ENCODE measurements around the gene RNLS.

The RNLS gene

DNA sequence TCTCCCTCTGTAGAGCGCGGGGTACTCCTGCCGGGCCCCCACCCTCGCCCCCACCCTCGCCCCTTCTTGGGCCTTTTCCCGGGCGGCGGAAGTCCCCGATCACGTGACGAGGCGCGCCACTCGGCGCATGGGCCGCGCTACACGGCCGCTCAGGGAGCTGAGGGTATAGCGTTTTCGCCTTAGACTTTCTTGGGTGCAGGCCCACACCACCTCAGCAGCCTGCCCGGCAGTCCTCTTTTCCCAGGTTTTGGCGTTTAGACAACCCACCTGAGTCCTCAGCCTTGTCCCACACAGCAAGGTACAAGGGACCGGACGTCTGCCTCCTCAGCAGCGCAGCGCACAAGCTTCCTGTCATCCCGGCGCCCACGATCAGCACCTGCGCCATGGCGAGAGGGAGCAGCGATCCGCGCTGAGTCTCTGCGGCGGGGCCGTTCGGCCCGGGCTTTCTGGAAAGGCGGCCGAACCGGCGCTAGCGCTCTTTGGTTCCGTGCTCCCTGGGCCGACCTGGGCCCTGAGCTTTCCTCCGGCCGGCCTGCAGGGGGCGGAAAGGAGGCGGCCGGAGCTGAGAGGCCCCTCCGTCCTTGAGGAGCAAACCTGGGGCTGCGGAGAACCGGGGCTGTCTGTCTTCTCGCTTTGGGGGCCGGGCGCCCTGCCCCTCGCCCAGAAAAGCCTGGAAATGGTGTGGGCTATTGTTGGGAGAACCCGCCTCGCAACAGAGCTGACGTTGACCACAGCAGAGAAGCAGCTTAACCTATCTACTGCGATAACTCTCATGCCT is at the start of gene RNLS:
Gene RNLS, minus strand, starts transcription at position 513 of the 778 bp plus-strand sequence.
- DNase-seq = peak; percentile 76

DNA sequence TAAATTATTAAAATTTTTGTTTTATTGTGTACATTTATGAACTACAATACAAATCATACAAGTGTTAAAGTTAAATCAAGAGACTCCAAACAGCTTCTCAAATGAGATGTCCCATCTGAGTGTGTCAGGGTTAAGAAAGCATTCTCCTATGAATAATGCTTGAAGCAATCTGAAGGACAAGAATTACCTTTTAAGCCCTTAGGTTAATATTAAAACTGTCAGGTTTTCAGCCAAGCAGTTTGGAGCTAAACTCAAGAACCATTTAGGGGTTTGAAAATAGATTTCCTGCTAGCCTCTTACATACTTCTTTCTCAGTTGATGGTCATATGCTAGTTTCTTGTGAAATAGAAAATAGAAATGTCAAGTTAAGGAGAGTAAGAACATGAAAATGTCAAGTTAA is 41.7 kb upstream of the RNLS start:
- no peak for DNase-seq

DNA sequence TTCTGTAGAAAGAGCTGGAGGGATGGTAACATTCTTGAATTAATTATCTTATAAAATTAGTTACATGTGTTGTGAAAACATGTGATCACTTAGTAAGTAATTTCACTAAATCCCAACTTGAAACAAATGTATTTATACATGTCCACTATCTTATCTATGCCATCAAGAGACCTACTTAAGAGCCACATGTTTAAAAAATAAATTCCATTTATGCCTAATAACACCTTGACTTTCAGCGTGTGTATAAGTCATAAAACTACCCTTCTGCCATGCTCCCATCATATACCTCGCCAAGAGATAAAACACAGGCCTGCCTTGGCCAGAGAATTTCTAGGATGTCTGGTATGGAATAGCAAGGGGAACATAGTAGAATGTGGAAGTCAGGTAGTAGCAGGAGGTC is 40.7 kb upstream of the RNLS start:
- no peak for DNase-seq

- DNase-seq = no peak
These were observed 37.3 kb upstream of the RNLS start for GRCh38 chr10:88620441-88620840.

- no peak for DNase-seq
These were observed 35.4 kb upstream of the RNLS start for GRCh38 chr10:88618496-88618895.

DNA sequence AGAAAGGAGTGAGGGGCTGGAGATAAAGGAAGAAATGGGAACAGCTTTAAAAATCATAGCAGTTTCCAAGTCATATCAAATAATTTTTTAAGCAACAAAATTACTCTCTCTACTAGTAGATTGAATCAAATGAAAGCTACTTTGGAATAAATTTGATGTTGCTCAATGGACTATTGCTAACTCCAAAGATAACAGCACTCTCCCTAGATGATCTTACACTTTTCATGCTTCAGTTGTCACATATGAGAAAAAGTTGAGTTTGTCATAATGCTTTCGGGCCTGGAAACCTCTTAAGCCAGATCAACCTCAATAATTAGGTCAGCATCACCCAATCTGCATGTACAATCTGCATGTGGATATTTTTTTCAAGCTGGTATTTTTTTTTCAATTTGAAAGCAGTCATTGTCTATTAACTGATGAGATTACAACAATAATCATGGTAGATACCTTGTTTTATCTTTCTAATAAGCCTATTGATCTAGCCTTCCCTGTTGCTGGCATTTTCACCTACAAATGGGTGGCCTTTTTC is 34.7 kb upstream of the RNLS start:
- DNase-seq = no peak

- no peak for DNase-seq
These were observed 33.3 kb upstream of the RNLS start for GRCh38 chr10:88616250-88616977.

DNA sequence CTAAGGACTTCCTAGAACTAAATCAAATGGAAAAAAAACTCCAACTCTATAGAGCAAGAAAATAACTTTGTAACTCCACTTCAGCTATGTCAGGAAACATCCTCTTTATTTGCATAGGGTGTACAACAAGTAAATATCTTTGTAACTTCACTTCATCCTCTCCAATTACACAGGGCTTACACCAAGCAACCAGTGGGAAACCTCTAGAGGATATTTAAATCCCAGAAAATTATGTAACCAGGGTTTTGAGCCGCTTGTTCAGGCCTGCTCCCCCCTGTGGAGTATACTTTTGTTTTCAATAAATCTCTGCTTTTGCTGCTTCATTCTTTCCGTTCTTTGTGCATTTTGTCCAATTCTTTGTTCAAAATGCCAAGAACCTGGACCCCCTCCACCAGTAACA is 25.7 kb upstream of the RNLS start:
- no peak for DNase-seq

DNA sequence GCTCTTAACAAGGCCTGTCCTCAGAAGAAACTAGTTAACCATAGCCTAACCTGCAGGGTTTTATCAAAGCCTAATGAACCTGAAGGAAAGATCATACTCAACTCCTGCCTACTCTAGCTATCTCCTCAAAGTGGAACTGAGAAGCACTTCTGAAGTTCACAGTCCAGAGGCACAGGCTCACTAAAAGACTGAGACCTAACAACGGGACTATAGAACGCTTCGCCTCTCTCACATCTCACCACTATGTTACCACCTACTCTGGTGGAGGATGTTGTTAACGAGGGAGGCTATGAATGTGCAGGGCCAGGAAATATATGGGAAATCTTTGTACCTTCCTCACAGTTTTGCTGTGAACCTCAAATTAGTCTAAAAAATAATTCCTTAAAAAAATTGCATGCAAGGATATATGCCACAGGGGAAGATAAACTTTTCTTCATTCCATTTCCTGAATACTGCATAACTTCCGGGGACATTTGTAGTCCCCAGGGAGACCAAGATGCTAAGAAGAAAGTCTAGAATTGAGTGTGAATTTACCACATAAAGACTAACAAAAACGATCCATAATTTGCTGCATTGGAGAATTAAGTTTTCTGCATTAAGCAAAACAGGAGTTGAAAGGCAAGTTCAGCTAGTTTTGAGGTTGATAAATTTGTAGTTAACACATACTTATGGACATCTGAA is 25.1 kb upstream of the RNLS start:
- DNase-seq = no peak

DNA sequence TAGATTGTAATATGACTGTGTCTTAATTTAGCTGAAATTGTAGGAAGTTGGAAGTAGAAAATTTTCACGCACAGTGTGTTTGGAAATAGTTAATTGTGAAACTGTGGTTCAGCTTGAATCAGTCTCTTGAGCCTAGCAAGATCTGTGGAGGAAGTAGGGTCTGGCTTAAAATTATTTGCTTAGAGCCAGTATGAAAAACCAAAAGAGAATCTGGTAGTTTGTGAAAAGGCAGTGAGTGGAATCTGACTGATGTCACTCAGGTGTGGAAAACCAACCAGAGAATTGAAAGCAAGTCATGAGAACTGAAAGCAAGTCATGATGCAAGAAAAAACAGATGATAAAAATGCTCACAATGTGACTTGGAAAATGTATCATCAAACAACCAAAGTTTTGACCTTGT is 14.9 kb upstream of the RNLS start:
- DNase-seq = no peak

GRCh38 chr10:88594482-88594881 is 11.4 kb upstream of the RNLS start:
- DNase-seq = no peak

GRCh38 chr10:88592906-88593305 is 9.8 kb upstream of the RNLS start:
- no peak for DNase-seq

DNA sequence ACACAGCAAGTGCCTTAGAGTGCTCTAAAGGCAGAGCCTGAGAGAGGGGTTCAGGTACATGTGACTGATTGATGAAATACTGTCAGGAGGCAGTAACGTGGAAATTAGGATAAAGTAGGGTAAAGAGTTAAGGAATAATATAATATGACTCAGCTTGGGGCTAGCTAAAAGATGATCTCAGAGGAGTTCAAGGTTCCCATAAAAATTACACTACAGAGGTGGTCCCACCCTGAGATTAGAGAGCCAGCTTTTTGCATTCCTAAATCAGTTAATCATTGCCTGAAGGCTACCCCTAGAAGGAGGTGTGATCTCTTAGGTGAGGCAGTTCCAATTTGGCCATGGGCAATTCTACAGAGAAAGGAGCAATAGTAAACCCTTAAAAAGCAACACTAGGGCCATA is 9.3 kb upstream of the RNLS start:
- DNase-seq = no peak

DNA sequence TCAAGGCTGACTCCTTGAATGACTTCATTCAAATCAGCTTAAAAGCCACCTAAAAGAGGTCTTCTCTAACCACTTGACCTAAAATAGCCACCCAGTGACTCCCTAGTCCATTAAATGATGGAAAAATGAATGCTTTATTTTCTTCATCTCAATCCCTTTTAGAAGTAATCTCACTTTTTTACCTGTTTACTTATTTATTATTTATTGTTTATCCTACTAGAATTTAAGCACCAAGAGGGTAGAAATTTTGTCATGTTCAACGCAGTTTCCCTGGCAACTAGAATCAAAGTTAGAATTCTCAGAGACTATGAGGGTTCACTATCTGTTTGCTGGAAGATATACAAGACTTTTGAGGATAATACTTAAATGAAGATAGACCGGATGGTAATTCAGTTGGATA is 3.3 kb upstream of the RNLS start, which contains the start of gene LIPJ:
Gene LIPJ, plus strand, starts transcription at position 301 of the 400 bp plus-strand sequence. CDS start 3,926 bp downstream, outside the sequence.
- DNase-seq = no peak

DNA sequence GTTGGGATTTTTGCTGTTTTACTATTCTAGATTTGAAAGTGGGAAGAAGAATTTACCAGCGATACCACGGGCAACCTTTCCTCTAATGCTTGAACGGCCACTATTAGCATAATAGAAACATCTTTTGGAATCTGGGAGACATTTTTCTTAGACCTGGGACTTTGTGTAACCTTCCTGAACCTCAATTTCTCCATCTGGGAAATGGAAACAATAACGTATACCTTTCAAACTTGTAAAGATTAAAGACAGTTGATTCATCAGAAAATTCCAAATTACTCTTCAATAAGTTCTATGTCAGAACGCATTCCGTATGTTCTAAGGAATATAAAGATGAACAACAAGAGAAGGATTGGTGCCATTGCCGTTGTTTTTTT is 453 bp upstream of the RNLS start:
- no peak for DNase-seq

DNA sequence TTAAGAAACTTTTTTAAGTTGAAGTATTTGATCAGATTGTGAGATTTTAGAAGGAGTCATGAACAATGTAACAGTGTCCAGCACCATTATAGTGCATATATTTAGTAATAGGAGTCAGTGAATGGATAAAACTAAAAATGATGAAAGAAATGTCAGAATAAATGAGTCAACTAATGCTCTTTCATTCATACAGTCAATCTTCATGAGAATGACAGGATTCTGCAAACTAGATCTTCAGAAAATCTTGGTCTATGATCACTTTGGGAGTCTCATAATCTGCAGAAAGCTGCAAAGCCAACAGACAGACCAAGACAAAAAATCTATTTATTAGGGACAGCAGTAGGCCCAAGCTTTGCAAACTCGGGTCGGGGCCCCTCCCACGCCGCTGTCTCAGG is 710 bp downstream of the RNLS start:
- no peak for DNase-seq

- peak; percentile 7 for DNase-seq
These were observed 18.0 kb downstream of the RNLS start for GRCh38 chr10:88565072-88565471.

- DNase-seq = no peak
These were observed 21.0 kb downstream of the RNLS start for GRCh38 chr10:88562152-88562551.

DNA sequence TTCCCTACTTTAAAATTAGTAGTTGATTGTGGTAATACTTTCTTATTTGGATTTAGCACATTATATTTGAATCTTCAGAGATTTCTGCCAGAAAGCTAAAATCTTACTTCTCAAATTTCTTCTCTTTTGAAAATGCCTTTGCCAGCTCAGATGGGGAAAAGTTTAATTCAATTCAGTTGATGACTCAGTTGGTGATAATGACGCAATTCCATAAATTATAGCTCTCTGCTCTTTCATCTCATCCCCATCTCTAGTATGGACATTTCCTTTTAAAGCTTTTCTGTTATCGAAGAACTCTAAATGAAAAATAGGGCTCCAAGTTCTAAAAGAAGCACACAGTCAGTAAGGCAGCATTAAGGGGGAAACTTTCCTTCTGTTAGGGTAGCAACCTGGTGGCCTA is 25.5 kb downstream of the RNLS start:
- no peak for DNase-seq

- DNase-seq = no peak
These were observed 25.9 kb downstream of the RNLS start for GRCh38 chr10:88557256-88557655.

GRCh38 chr10:88555190-88555908 is 27.8 kb downstream of the RNLS start:
- no peak for DNase-seq

GRCh38 chr10:88553116-88553752 is 29.9 kb downstream of the RNLS start:
- DNase-seq = peak; percentile 62
